Measurements from ENCODE around the gene MSANTD1.

The MSANTD1 gene

DNA sequence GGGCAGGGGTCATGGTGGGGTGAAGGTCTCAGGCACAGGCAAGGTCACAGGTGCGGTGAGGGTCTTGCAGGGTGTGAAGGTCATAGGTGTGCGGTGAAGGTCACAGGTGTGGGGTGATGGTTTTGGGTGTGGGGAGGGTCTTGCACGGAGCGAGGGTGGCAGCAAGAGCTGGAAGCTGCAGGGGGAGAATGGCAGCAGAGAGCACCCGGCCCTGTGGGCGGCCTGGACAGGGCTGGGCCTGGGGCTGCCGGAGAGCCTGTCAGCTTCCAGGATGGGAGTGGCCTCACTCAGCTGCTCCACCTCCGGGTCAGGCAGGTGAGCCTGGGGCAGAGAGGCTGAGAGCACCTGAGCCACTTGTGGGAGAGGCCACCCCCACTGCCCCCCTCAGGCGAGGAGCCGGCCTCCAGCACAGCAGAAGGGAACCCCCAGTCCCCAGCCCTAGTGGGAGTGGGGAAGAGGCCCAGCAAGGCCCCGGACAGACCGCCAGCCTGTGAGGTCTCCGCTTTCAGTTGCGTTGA is 1.5 kb downstream of the MSANTD1 start:
- DNase-seq, result no peak

DNA sequence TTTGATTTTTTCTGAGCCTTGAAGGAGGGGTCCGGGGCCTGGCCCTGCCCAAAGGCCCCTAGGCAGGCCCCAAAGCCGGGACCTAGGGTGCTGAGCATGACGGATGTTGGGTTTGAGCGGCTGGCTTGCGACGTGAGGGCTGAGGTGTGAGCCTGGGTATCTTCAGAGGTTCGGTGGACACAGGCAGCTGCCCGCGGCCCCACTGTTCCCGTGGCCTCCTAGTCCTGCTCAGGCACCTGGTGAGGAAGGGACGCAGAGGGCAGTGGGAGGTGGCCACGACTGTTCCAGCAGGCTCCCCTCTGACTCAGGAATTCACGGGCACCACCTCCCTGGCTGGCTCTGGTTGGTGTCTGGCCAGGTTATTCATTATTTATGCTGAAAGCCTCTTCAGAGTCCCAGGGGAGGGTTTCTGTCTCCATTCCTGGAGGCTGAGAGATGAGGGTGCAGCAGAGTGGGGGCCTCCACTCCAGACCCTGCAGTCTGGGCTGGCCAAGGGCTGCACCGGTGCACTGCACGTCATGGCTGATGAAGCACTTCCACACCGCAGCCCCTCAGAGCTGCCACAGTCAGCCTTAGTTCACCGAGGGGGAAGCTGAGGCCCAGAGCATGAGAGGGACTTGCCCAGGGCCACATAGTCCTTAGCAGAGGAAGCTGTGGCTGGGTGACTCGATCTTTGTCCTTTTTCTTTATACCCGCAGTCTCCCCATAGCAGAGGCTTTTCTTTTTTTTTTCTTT is 2.2 kb downstream of the MSANTD1 start:
- DNase-seq, result no peak

DNA sequence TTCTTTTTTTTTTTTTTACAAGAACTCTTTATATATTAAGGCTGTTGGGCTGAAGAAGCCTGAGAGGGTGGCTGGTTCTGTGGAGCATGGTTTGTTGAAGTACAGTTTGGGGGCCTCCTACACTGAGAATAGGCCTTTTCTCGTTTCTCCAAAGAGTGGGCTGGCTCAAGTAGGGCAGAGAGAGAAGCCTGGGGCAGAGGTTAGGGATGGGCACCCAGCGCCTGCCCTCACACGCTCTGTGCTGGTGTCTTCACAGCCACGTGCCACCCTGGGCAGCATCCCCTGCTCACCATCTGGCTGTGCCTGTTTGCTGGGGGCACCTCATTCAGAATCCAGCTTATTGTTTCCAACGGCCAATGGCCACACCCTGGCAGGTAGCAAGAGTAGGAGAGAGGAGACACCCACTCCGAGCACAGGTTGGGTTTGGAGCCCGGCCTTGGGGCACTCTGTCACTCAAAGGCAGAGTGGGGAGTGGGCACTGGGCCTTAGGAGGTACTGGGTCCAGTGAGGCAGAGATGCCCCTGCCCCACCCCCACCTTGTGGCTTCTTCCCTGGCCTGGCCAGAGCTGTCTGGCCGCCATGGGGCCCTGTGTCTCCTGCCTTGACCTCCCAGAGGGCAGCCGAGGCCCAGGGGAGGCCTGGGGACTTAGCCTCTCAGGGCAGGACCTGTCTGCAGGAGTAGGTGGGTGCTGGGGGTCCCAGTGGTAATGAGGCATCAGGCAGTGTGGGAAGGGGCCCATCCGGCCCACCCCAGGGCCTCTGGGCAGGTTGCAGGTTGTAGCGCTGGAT is 2.9 kb downstream of the MSANTD1 start:
- DNase-seq, result no peak

DNA sequence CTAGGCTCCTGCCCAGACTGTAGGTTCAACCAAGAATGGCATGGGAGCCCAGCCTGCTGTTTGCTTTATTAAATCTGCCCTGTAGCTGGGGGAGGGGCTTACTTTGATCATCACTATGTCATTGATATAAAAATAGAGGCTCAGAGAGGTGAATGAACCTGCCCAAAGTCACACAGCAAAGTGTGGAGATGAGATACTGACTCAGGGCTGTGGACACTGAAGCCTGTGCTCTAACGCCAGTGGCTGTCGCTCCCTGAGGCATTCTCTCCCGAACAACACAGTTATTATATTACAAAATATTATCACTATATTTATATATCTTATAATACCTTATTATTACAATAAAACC is 3.5 kb downstream of the MSANTD1 start:
- DNase-seq, result no peak

DNA sequence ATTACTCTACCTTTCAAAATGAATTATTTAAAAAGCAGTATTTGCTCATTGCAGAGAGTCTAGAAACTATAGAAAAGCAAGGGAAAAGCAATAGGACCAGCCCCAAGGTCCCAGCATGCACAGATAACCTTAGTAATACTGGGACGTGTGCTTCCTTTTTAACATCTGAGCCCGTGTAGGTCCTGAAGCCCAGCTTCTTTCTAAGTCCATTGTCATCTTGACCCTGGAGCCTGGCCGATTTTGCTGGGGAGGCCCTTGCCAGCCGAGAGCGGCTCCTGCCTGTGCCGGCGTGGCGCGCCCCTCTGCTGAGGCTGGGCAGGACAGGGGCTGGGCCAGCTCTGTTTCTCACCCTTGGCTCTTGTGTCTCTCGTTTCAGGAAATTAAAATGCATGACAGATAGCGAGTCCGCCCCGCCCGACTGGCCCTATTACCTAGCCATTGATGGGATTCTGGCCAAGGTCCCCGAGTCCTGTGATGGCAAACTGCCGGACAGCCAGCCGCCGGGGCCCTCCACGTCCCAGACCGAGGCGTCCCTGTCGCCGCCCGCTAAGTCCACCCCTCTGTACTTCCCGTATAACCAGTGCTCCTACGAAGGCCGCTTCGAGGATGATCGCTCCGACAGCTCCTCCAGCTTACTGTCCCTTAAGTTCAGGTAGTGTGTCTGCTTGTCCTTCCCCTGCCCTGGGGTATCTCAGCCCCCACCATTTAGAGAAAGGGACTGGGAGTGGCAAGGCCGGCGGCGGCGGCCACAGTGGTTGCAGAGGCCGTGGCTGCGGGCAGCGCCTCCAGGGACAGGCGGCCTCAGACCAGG is 4.1 kb downstream of the MSANTD1 start:
- no peak for DNase-seq

DNA sequence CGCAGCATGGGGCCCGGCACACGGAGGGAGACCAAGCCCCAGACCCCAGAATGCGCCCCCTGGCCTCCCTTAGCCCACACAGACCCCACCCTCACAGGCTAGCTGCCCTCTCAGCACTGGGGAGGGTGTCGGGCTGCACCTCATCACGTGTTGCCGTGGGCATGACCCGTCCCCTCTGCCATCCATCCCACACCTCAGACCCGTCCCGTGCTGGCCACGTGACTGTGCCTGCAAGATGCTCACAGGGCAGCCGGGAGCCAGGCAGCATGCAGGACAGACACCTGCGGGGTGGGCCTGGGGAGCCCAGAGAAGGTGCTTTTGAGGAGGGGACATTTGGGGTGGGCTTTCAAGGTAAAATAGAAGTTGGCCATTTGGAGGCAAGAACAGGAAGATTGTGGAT is 4.8 kb downstream of the MSANTD1 start:
- DNase-seq, result no peak

DNA sequence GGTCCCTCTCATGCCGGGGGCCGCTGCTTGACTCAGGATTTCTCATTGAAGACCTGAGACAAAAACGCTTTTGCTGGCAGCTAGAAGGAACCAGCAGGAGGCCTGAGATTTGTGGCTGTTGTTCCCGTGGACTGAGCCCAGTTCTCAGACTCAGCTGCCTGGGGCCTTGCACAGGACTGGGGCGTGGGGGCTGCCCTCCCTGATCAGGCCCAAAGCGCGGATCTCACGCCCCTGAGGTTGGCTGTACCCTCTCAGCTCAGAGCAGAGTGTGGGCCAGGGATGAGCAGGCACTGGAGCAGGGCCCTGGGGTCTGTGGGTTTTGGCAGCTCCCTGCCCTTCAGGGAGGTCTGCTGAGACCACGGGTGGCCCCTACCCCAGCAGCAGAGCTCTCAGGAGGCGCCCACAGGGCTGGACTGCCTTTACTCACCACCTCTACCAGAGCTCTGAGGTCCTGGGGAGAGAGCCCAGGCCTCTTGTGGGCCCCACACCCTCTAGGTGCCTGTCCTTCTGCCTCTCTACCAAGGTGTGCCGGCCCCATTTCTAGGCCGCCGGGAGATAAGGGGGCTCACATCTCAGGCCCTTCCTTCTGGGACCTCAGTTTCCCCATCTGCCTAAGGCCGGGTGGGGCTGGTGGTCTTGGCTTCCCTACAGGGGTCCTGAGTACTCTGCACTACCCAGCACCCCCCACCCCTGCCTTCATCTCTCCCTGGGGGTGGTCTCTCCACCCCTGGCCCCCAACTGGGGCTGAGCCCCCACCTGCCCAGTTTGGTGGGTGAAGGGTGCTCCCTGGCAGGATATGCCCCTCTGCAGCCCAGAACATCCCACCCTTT is 5.6 kb downstream of the MSANTD1 start:
- no peak for DNase-seq

DNA sequence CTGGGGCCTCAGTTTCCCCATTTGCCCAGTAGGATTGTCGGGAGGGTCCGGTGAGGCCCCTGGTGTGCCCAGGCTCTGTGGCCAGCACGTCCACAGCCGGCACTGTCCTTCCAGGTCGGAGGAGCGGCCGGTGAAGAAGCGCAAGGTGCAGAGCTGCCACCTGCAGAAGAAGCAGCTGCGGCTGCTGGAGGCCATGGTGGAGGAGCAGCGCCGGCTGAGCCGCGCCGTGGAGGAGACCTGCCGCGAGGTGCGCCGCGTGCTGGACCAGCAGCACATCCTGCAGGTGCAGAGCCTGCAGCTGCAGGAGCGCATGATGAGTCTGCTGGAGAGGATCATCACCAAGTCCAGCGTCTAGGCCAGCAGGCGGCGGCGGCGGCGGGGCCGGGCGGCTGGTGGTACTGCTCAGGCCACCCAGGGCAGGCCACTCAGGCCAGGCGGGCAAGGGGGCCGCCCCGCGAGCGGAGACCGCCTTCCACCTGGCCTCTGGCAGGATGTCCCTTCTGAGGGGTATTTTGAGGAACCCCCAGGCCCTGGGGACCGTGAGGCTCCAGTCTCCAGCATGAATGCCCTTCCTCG is 6.7 kb downstream of the MSANTD1 start:
- no peak for DNase-seq

DNA sequence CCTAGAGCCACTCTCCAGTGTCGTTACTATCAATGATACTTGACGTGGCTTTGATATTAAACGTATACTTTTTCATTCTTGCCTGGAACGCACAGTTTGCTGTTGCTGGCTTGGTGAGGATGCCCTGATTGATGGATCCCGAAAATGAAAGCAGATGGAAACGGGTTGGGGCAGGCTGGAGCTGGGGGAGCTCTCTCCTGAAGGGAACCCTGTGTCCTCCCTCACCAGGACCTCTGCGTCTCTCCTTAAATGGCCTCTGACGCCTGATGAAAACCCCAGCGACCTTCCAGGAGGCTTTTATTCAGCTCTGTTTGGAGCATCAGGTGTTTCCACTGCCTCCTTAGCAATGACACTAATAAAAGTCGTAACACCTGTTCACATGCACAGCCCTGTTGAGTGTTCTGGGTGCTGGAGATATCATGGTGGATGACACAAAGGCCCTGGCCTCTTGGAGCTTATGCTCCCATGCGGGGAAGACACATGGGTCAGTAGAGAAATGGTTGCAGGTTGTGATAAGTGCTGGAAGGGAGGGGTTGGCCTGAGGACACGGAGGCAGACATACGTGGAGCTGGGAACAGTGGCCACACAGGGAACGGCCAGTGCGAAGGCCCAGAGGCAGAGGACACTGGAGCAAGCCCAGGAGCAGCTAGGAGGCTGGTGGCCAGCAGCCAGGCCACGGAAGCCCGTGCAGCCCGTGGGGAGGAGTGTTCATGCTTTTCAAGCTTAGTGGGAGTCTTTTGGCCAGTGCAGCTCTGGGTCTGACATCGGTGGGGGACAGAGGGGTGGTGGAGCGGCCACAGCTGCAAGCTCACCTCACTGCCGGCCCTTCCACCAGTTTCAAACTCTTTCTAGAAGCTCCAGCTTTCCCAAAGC is 7.5 kb downstream of the MSANTD1 start:
- no peak for DNase-seq

DNA sequence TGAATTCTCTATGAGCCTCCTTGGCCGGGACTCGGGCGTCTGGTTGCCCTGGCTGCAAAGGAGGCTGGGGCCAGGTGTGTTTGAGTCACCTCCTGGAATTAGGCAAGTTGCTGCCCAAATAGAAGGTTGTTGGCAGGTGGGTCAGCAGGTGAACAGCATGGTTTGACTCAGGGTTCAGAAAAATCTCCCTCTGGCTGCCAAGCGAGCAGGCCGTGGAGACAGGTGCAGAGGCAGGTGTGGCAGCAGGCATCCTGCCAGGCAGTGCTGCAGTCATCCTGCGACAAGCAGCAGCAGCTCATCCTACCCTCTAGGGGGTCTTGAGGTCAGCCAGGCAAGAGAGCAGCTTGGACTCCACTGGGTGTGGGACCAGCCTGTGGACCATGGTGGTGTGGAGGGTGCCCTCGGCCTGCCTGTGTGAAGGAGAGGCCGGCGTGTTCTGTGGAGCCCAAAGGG is 8.2 kb downstream of the MSANTD1 start:
- DNase-seq, result no peak

DNA sequence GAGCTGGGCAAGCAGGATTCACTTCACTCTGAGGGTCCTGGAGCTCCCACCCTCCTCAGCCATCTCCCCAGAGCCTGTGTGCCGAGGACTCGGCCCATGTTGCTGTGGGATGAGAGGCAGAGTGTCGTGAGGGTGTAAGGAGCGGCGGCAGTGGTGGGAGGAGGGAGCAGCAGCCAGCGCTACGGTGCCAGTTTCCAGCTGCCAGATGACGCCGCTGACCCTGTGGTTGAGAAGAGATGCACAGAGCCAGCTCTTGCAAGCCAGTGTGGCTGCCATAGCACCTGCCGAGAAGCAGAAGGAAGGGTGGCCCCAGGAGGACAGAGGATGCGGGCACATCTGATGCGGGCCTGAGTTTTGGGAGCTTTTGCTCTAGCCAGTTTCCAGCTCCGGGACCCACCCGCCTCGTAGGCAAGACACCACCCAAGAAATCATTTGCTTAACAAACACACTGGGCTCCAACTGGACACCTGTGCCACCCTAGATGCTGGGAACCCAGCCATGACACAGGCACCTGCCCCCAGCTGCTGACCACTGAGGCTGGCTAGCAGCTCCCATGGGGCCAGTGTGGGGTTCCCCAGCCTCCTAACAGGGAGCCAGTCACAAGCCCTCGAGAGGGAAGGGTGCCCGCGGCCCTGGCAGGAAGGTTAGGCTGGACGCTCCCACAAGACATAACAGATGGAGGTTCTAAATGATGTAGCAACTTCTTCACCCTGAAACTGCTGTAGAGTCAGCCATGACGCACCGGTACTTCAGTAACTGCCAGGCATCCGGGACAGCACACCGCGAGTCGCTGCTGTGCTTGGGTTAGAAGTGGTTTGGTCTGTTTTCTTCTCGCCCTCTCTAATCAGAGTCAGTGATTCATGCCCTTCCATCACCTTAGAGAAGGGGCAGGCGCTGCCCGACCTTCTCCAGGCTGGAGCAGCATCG is 8.9 kb downstream of the MSANTD1 start:
- DNase-seq, result no peak

DNA sequence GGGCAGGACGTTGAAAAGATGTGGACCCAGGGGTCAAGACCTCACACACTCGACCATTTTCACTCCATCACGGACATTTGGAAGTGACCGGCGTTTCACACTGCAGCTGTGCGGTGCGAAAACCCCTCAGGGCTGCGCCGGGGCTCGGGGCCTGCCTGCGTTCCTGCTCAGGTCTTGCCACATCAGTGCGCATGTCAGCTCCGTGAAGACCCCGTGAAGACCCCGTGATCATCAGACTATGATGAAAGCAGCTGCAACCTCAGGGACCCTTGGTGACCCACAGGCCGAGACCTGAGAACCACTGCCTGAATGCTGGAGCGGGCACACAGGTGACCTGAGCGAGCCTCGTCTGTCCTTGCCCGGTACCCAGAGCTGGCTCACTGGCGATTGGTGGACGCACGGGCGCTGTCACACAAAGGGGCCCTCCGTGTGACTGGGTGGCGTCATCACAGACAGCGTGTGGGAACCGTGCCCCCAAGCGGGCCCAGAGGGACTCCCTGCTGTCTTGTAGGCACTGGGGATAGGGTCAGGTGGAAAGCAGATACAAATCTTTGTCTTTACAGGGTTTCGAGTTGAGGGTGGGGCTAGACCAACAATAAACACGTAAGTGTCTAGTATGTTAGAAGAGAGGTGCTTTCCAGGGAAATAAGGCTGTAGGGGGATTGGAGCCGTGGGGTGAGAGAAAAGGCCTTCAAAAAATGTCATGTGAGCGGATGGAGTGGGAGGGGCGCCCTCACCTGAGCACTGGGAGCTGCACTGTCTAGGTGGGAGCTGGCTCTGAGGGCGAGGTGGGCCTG is 12.7 kb downstream of the MSANTD1 start:
- DNase-seq, result no peak

DNA sequence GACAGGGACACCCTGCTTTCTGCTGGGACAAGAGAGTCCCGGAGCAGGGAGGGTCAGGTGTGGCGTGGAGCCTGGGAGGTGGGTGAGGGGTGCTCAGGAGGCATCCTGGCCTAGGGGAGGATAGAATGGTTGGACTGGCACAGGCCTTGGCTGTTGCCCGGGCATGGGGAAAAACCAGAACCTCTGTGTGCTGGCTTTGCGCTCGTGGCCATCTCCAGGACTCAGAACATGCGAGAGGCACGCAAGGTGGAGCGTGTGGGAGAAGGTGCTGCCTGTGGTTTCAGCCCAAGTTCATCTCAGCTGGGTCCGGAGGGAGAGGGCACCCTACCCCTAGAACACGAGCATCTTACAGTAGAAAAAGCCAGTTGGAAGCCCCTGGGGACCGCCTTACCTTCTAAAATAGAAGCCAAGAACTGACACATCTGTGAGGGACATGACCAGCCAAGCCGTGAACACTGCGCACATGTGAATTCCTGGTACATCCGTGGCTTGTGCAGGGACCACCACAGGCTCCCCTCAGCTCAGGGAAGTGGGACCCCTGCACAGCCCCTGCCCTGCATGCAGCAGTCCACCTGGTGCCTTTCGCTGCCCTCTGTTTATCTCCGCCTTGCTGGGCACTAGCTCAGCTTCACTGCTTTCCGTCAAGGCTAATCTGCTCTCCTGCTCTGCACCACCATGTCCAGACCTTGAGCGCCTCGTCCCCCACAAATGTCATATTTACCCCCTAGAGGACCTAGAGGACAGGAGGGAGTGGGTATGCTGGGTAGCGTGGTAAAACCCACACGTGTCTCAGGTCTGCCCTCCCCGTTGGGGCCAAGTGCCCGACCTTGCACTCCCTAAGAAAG is 13.5 kb downstream of the MSANTD1 start:
- DNase-seq, result no peak

DNA sequence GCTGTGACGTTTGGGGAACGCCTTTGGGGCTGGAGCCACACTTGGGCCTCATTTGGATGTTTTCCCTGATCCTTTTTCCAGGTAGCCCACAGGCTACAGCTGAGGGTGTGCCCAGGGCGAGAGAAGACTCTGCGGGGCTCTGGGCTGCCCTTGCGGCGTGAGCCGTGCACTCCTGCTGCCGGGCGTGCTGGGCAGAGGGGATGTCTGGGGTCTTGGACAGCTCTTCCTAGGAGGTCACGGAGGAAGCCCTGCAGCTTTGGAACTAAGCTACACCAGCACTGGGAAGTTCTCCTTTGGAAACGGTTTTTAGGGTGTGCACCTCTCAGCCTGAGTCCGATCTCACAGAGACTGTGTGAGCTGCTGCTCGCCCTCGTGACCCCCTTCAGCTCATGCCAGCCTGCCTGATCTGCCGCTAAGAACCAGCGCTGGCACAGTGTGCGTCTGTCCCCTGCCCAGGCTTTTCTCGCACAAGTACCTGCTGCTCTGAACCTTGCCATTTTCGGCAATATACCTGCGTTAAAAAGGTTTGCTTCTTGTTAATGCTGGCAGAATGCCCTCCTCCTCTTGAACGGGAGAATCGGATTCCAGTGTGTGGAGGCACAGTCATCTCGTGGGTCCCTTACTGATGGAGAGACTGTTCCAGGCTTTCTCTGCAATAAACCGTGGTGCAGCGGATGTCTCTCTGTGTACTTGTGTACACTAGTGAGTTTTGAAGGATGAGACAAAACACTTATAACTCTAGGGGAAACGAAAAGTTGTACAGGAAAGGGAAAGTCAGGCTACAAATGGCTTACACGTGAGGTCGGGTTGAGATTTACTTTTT is 14.3 kb downstream of the MSANTD1 start:
- no peak for DNase-seq

DNA sequence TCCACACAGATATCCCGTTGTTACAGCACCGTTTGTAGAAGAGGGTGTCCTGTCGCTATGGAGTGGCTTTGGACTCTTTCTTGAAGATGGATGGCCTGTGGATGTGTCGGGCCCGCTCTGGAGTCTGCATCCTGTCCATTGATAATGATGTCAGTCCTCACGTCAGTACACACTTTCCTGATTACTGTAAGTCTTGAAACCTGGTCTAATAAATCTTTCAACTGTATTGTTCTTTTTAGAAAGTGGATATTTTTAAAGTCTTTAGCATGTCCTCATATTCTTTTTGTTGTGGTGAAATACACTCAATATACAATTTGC is 14.9 kb downstream of the MSANTD1 start:
- no peak for DNase-seq

DNA sequence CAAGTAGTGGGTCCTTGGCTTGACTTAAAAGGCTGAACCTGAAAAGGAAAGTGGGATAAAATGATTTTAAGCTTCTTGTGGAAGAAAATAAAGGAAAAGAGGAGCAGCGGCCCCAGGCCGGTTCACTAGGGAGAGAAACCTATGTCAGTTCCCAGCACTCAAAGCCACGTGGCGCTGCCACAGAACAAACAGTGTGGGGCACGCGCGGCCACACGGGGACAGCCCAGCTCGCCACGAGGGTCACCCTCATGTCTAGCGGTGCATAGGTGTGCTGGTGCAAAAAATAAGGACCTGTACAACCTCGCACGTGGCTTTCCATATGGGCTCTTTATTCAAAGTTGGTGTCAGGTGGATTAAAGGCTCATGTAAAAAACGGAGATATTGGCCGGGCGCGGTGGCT is 17.1 kb downstream of the MSANTD1 start:
- no peak for DNase-seq
